GM12891 (cell line): ENCODE results near the gene ZNF587.

ENCODE experiments used
- PAX5 ChIP-seq: IDR thresholded peaks from 2 replicates; pipeline ENCODE4 v1.6.1; 2011; ENCODE audit warnings: low read length, moderate library complexity, mild to moderate bottlenecking; ENCODE audit not compliant: insufficient read depth, severe bottlenecking
- POLR2A ChIP-seq: IDR thresholded peaks from 2 replicates; pipeline ENCODE4 v1.6.1; 2011; ENCODE audit warnings: low read depth, low read length, control low read depth
- TAF1 ChIP-seq: IDR thresholded peaks from 2 replicates; pipeline ENCODE4 v1.6.1; 2011; ENCODE audit warnings: low read depth, low read length, control low read depth

GRCh38 chr19:57814505-57815246 is 35.0 kb upstream of the ZNF587 start, which contains the start of gene ZNF552:
- TF ChIP-seq POLR2A (peak; percentile 73), TAF1 (peak; percentile 78; the same call in 1 of the 2 replicates), PAX5 (no peak)
